Heart right ventricle (tissue), 16 donors: ENCODE measurements around the gene PHAX. TPM values are rescaled to one million over a fixed set of nuclear protein-coding genes. Genes with fewer than 3 reads are reported as not detected.
"Not testable (repeated sequence)": the region's sequence is repeated elsewhere in the genome, so short reads cannot be mapped to it uniquely, and the experiment has no call there.

Experiments used
- ATAC-seq, 8 donors: fragments of 200-7000 bp; cut with Tn5 transposase; one replicate each; pipeline ENCODE4 v1.9.1; 2020; ENCODE audit warnings: mild to moderate bottlenecking in 8 of 8, moderate library complexity in 8 of 8, moderate number of reproducible peaks in 1 of 8
- DNase-seq, 2 donors: peaks; one replicate each; pipeline ENCODE4 v3.0.0-alpha.2; 2020
- H3K27ac ChIP-seq, 10 donors: fragments of 200-600 bp; sonication (generic) in 2 of 10; one replicate each; pipeline versions ENCODE4 v1.5.0 to v1.8.0; 2020 to 2022; ENCODE audit warnings: mild to moderate bottlenecking in 3 of 10
- H3K27me3 ChIP-seq, 7 donors: fragments of 200-600 bp; one replicate each; pipeline ENCODE4 v1.8.0; 2021 to 2022; ENCODE audit warnings: mild to moderate bottlenecking in 2 of 7
- H3K36me3 ChIP-seq, 9 donors: fragments of 200-600 bp; sonication (generic) in 1 of 9; one replicate each; pipeline versions ENCODE4 v1.5.0 to v1.8.0; 2020 to 2022; ENCODE audit warnings: mild to moderate bottlenecking in 2 of 9
- H3K4me1 ChIP-seq, 9 donors: fragments of 200-600 bp; sonication (generic) in 1 of 9; one replicate each; pipeline versions ENCODE4 v1.5.0 to v1.8.0; 2020 to 2022; ENCODE audit warnings: mild to moderate bottlenecking in 4 of 9
- H3K4me3 ChIP-seq, 10 donors: fragments of 200-600 bp; sonication (generic) in 2 of 10; one replicate each; pipeline versions ENCODE4 v1.5.0 to v1.8.0; 2020 to 2022; ENCODE audit warnings: mild to moderate bottlenecking in 7 of 10, moderate library complexity in 2 of 10
- H3K9me3 ChIP-seq, 11 donors: fragments of 200-600 bp in 10 of 11; sonication (generic) in 2 of 11; one replicate each; pipeline versions ENCODE4 v1.5.0 to v1.8.0; 2013 to 2022; ENCODE audit warnings: mild to moderate bottlenecking in 2 of 11, control low read depth in 1 of 11, moderate library complexity in 1 of 11
- CTCF ChIP-seq, 9 donors: fragments of 200-600 bp; sonication (generic) in 2 of 9; IDR thresholded peaks; one replicate each; pipeline versions ENCODE4 v1.5.0 to v1.8.0; 2021 to 2022; ENCODE audit warnings: antibody characterized with exemption in 9 of 9, mild to moderate bottlenecking in 5 of 9, moderate library complexity in 1 of 9
- WGBS, 2 donors: extraction: QIAGEN DNeasy Blood & Tissue Kit; methylation state at CpG; one replicate each; pipeline ENCODE4 v1.1.7; 2013; ENCODE audit warnings: inconsistent platforms in 1 of 2; 5-methylcytosine and 5-hydroxymethylcytosine counted together
- intact Hi-C, 10 donors: fragments of 100-400 bp; cut with DNase I; formaldehyde crosslinking; loops; one replicate each; pipeline versions ENCODE4 v1.11.1 to v1.14.2; 2022
- long read RNA-seq, 3 donors: library from polyadenylated mRNA; unstranded; transcript quantifications; one replicate each; pipeline ENCODE4 v2.0.0, GENCODE V29; 2020 to 2021
- polyA plus RNA-seq, 2 donors: library from polyadenylated mRNA; stranded (reverse); fragments of 200-250 nt; gene quantifications; one replicate each; pipeline ENCODE4 v1.2.3, GENCODE V29; 2013
- total RNA-seq, 10 donors: library from RNA; stranded (reverse); fragmentation: NEBNext Ultra II Directional in 3 of 10; extraction: Animal tissue kit (Norgen Biotek cat#: 25700) in 3 of 10; gene quantifications; one replicate each; pipeline versions ENCODE4 v1.2.1 to v1.2.4, GENCODE V29; 2021 to 2023
- donor health status: Arrhythmogenic right ventricular cardiomyopathy.
- donor health status: ischemic (EF 13 %, LVEDD 7.1; RV severe dilation, severe dysfunction).
- donor health status: healthy with polysubstance abuse.
- donor health status: DM: no; HTN: yes; CAD: no.
- donor health status: DM: no; HTN: no; CAD: no.
- donor health status: ischemic (EF 25% LVEDD 6.9; RV normal size, moderate dysfunction).
- donor health status: ischemic (EF 25% LVEDD 5.7; RV mildly dilated, moderate dysfunction).
- donor health status: healthy.
- donor health status: DM: yes; HTN: yes; CAD: no.
- donor health status: Ischemic cardiomyopathy.
- donor health status: ischemic (EF 35%, LVEDD 5.7; RV mildly dilated, moderate dysfunction).
- donor health status: nonischemic (EF 11% LVEDD 7.7; RV severe dilation, severe dysfunction).
- donor health status: DM: yes; HTN: yes; CAD: no.
- donor health status: PGD.
- donor health status: ischemic (EF 29% LVEDD 5.4; RV normal size, mild dysfunction).
- donor health status: nonischemic (EF 23%, LVEDD 6.1; RV moderate dilation, normal function).

PHAX gene
- total RNA-seq (10 to 100 TPM; 23.4 to 38.5 (median 28.0) TPM), polyA plus RNA-seq (10 to 100 TPM; 10.9 to 19.3 TPM)
- long read RNA-seq, donor 1, full-length matches to known transcripts = 15 of 21 reads
- long read RNA-seq, donor 1, partial matches to known transcripts = 1 of 21 reads
- long read RNA-seq, donor 1, other reads (novel, unspliced or antisense) = 5 of 21 reads
- long read RNA-seq, donor 2, full-length matches to known transcripts = 14 of 17 reads
- long read RNA-seq, donor 2, partial matches to known transcripts = 1 of 17 reads
- long read RNA-seq, donor 2, other reads (novel, unspliced or antisense) = 2 of 17 reads
- long read RNA-seq, donor 3, full-length matches to known transcripts = 33 of 42 reads
- long read RNA-seq, donor 3, partial matches to known transcripts = 3 of 42 reads
- long read RNA-seq, donor 3, other reads (novel, unspliced or antisense) = 6 of 42 reads

- Histone ChIP-seq H3K27me3 (no peaks in the 10 kb centered on the region), H3K9me3 (peaks cover 0 to 4% (median 0%) of the 10 kb centered on the region in 11 donors), H3K27ac (peak within 1 kb of the TSS; percentile 30 to 92 (median 86)), H3K4me1 (peaks cover 13 to 46% (median 36%) of the 10 kb centered on the region in 9 donors), H3K4me3 (peak within 1 kb of the TSS; percentile 85 to 100 (median 95)), H3K36me3 (peaks cover 0 to 29% (median 15%) of the 10 kb centered on the region in 9 donors)
- DNase-seq (peak; percentile 74 to 85), ATAC-seq (peak; percentile 95 to 99 (median 97))
- intact Hi-C loops = loop anchor here in 3 of 10 donors (2.0 to 5.0 kb wide), 3 partner anchors 259 to 264 kb away; no protein-coding TSS in a partner anchor
- TF ChIP-seq CTCF (IDR thresholded peaks at IDR 0.05) = peak; percentile 54 to 90 (median 72)
- WGBS, 2 donors = 2% methylated on average over 74 to 79 of the region's 79 CpGs
Observed at GRCh38 chr5:126600631-126601511, at the start of gene PHAX. Gene PHAX (plus strand): TSS chr5:126600947. CDS start chr5:126600963, 16 bp downstream.

GRCh38 chr5:126552614-126553013 lies 48.1 kb upstream of the PHAX start:
- Histone ChIP-seq H3K36me3 (peaks cover 0 to 100% (median 41%) of the 10 kb centered on the region in 9 donors), H3K4me1 (no peaks in the 10 kb centered on the region), H3K27me3 (no peaks in the 10 kb centered on the region), H3K27ac (no peak overlapping the region), H3K9me3 (no peaks in the 10 kb centered on the region), H3K4me3 (no peak overlapping the region)
- DNase-seq (no peak), ATAC-seq (no peak)
- TF ChIP-seq CTCF (IDR thresholded peaks at IDR 0.05) = no peak
- intact Hi-C loops = no loop called here
- 98% methylated on average over 2 of the region's 2 CpGs for WGBS, 2 donors

- H3K27me3 ChIP-seq, H3K4me3 ChIP-seq, ATAC-seq, H3K27ac ChIP-seq, intact Hi-C loops, H3K4me1 ChIP-seq, DNase-seq, H3K9me3 ChIP-seq: not testable (repeated sequence)
- peaks cover 0 to 98% (median 41%) of the 10 kb centered on the region in 9 donors for H3K36me3 ChIP-seq
- WGBS, 2 donors = 93 to 96% methylated on average over 9 of the region's 9 CpGs
Observed at GRCh38 chr5:126555101-126555500, 45.6 kb upstream of the PHAX start.

- no peak overlapping the region for H3K4me3 ChIP-seq
- H3K27me3 ChIP-seq = no peaks in the 10 kb centered on the region
- no peak overlapping the region for H3K27ac ChIP-seq
- ATAC-seq (no peak), DNase-seq (no peak)
- H3K9me3 ChIP-seq = no peaks in the 10 kb centered on the region
- H3K36me3 ChIP-seq = peaks cover 0 to 89% (median 4%) of the 10 kb centered on the region in 9 donors
- WGBS, 2 donors = 91 to 97% methylated on average over 1 of the region's 1 CpG
- intact Hi-C loops = no loop called here
- no peak for TF ChIP-seq CTCF (IDR thresholded peaks at IDR 0.05)
- H3K4me1 ChIP-seq = no peaks in the 10 kb centered on the region
Observed at GRCh38 chr5:126561908-126562307, 38.8 kb upstream of the PHAX start.
